HepG2 (cell line): ENCODE data around the gene HOXA7. TPM values are rescaled to one million over a fixed set of nuclear protein-coding genes. Genes with fewer than 3 reads are reported as not detected.

Source experiments
- AGO2 ChIP-seq: fragments of 200-400 bp; formaldehyde crosslinking; optimal IDR thresholded peaks from 2 replicates; pipeline ENCODE3; 2017; ENCODE audit warnings: mild to moderate bottlenecking, low read depth, low read length, moderate library complexity
- AHDC1 ChIP-seq: sonication (generic); formaldehyde crosslinking; IDR thresholded peaks from 2 replicates; pipeline ENCODE4 v1.5.1; 2020; ENCODE audit warnings: mild to moderate bottlenecking, missing genetic modification reagents, borderline replicate concordance
- ARID5B ChIP-seq: IDR thresholded peaks from 2 replicates; pipeline ENCODE4 v1.4.0; 2020; ENCODE audit warnings: mild to moderate bottlenecking, missing genetic modification reagents
- ETV6 ChIP-seq: sonication (generic); formaldehyde crosslinking; conservative IDR thresholded peaks from 2 replicates; pipeline ENCODE4 v1.4.0; 2020; ENCODE audit warnings: missing genetic modification reagents
- EZH2 ChIP-seq: conservative IDR thresholded peaks from 2 replicates; pipeline ENCODE4 v1.6.1; 2012; ENCODE audit warnings: mild to moderate bottlenecking, low read depth, low read length, moderate library complexity
- FOXP1 ChIP-seq, 2 experiments: fragments of 450-650 bp in 1 of 2; IDR thresholded peaks; 2 replicates each; pipeline ENCODE4 v1.6.1; 2017 to 2018; ENCODE audit warnings: antibody characterized with exemption in 1 of 2
- MAF1 ChIP-seq: sonication (generic); formaldehyde crosslinking; IDR thresholded peaks from 2 replicates; pipeline ENCODE4 v1.5.0; 2020; ENCODE audit warnings: missing genetic modification reagents, borderline replicate concordance
- MAZ ChIP-seq, 2 experiments: sonication (generic) in 1 of 2; formaldehyde crosslinking in 1 of 2; IDR thresholded peaks; 2 replicates each; pipeline versions ENCODE4 v1.5.0 to v1.6.1; 2012 to 2020; ENCODE audit warnings: low read depth in 2 of 2, mild to moderate bottlenecking in 2 of 2, borderline replicate concordance in 1 of 2, improper control_type of control experiment in 1 of 2, low read length in 1 of 2, missing genetic modification reagents in 1 of 2, moderate library complexity in 1 of 2
- MEIS1 ChIP-seq: sonication (generic); formaldehyde crosslinking; IDR thresholded peaks from 2 replicates; pipeline ENCODE4 v1.9.0; 2021; ENCODE audit warnings: mild to moderate bottlenecking, missing genetic modification reagents, moderate library complexity, borderline replicate concordance
- MIER2 ChIP-seq: IDR thresholded peaks from 2 replicates; pipeline ENCODE4 v1.6.1; 2016; ENCODE audit warnings: missing biosample characterization, missing genetic modification reagents
- PLRG1 ChIP-seq: fragments of 450-650 bp; conservative IDR thresholded peaks from 2 replicates; pipeline ENCODE4 v1.6.1; 2016
- SYNCRIP ChIP-seq: fragments of 200-400 bp; formaldehyde crosslinking; IDR thresholded peaks from 2 replicates; pipeline ENCODE4 v1.6.1; 2018; ENCODE audit warnings: mild to moderate bottlenecking, low read depth, low read length; ENCODE audit not compliant: insufficient read depth
- TOPORS ChIP-seq: sonication (generic); formaldehyde crosslinking; IDR thresholded peaks from 2 replicates; pipeline ENCODE4 v1.8.0; 2023; ENCODE audit warnings: mild to moderate bottlenecking, missing genetic modification reagents
- ZNF20 ChIP-seq: sonication (generic); formaldehyde crosslinking; IDR thresholded peaks from 2 replicates; pipeline ENCODE4 v1.4.0; 2020; ENCODE audit warnings: mild to moderate bottlenecking, moderate library complexity, missing genetic modification reagents
- ZNF333 ChIP-seq: sonication (generic); formaldehyde crosslinking; IDR thresholded peaks from 2 replicates; pipeline ENCODE4 v1.4.0; 2020; ENCODE audit warnings: mild to moderate bottlenecking, missing genetic modification reagents, borderline replicate concordance
- ZNF605 ChIP-seq: sonication (generic); formaldehyde crosslinking; IDR thresholded peaks from 2 replicates; pipeline ENCODE4 v1.8.0; 2022; ENCODE audit warnings: mild to moderate bottlenecking, missing genetic modification reagents
- polyA plus RNA-seq, 8 experiments: library from polyadenylated mRNA; depleted of rRNA in 3 of 8; stranded (reverse) in 7 of 8; unstranded in 1 of 8; fragments of >200 nt; fragmentation: Illumina TruSeq in 4 of 8; extraction: Trizol in 4 of 8; gene quantifications; 2 replicates each; pipeline versions ENCODE4 v1.2.1 to v1.2.3, GENCODE V29; 2011 to 2016; ENCODE audit warnings: low read depth in 4 of 8, missing spikeins in 1 of 8, mixed read lengths in 1 of 8; ENCODE audit not compliant: insufficient read depth in 1 of 8
- total RNA-seq, 5 experiments: library from RNA; depleted of rRNA; stranded (reverse); fragments of >200 nt; fragmentation: Illumina TruSeq; extraction: Trizol; gene quantifications; 2 replicates each; pipeline ENCODE4 v1.2.3, GENCODE V29; 2016; ENCODE audit warnings: low read depth in 1 of 5

HOXA7 gene
- total and polyA plus RNA-seq, 2 of the 13 experiments (the other 11 are each of a cell fraction or from before 2014, with no cell fraction given) = 0.05 TPM; not detected in 1

GRCh38 chr7:27150568-27151340 is 5.7 kb downstream of the HOXA7 start (continued):
- TF ChIP-seq ZNF20 (CRISPR knock-in tag) (no peak), EZH2 (no peak), ZNF605 (CRISPR knock-in tag) (no peak), MEIS1 (no peak), TOPORS (CRISPR knock-in tag) (peak; percentile 47; the same call in 1 of the 2 replicates), MIER2 (0 out of 2 replicates have a peak, but pooled peaks have one; percentile 44), ZNF333 (CRISPR knock-in tag) (no peak), AGO2 (peak; percentile 25), MAZ (IDR thresholded peaks at IDR 0.05; ENCODE audit: borderline replicate concordance, low read depth, low read length) (no peak), MAZ (CRISPR knock-in tag; IDR thresholded peaks at IDR 0.05; ENCODE audit: low read depth) (no peak), ARID5B (CRISPR knock-in tag) (peak; percentile 44; the same call in 1 of the 2 replicates), AHDC1 (no peak), SYNCRIP (no peak), FOXP1 (IDR thresholded peaks at IDR 0.05) (no peak), FOXP1 (CRISPR knock-in tag; IDR thresholded peaks at IDR 0.05) (no peak), ETV6 (CRISPR knock-in tag) (no peak), PLRG1 (no peak), MAF1 (CRISPR knock-in tag) (no peak)
